Stimulated activated CD8-positive, alpha-beta memory T cell treated with anti-CD3 and anti-CD28 coated beads, Interleukin-4, amount 100 ng/mL, for 24 hours (primary cell): ENCODE results near the gene ZBTB20.

Experiments
- DNase-seq: peaks from one replicate; pipeline ENCODE4 v3.0.0-alpha.2; 2020; ENCODE audit warnings: low read depth

The ZBTB20 gene

DNA sequence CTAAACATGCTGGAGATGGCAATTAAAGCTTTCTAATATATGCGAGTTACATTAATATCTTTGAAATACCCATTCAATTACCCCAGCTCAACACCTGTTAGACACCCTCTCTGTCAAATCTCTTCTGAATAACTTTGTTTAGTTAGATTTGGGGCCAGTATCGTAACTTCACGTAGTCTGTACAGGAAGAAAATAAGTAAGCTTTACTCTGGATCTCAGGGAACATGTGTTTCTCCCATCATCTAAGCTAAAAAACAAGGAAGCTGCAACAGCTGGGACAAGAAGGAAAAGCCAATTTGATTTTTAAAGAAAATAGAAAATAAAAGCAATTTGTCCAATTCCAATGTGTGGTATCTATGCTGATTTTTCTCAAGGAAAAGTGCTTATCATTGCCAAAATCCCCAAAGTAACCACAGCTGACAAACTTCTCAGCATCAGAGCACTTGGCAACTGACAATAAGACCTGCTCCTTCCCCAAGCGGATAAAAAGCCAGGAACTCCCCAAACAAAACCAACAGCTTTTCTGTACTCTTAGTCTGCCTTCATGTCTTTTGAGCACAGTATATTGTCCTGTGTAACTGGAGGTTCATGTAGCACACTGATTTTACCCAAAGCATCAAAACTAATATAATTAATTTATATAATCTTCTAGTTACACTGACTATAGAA lies 279.1 kb downstream of the ZBTB20 start:
- no peak for DNase-seq

DNA sequence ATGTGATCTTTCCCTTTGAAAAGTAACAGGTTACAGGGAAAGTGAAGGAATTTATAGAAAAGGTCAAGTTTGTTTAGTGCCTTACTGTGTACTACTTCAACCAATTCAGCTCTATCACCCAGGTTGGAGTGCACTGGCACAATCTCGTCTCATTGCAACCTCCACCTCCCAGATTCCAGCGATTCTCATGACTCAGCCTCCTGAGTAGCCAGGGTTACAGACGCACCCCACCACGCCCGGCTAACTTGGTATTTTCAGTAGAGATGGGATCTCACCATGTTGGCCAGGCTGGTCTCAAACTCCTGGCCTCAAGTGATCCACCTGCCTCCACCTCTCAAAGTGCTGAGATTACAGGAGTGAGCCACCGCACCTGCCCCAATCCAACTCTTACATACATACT lies 279.7 kb downstream of the ZBTB20 start:
- no peak for DNase-seq

GRCh38 chr3:114866430-114866829 lies 280.7 kb downstream of the ZBTB20 start:
- no peak for DNase-seq

DNA sequence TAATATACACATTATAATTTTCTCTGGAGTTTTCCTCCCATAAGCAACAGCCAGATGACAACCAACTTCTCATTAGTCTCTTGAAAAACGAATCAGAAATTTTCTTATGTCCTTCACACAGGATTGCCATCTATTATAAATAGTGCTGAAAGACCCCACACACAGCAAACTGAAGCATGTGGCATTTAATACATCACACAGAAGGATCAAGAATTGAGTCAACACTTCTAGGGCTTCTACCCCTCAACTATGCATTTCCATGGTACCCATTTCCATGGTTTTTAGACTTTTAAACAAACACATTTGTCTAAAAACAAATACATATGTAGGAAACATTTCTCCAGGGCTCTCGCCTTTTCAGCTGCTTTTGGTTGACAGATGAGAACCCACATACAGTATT lies 282.1 kb downstream of the ZBTB20 start:
- DNase-seq: no peak

GRCh38 chr3:114863848-114864247 lies 283.2 kb downstream of the ZBTB20 start:
- DNase-seq: no peak

DNA sequence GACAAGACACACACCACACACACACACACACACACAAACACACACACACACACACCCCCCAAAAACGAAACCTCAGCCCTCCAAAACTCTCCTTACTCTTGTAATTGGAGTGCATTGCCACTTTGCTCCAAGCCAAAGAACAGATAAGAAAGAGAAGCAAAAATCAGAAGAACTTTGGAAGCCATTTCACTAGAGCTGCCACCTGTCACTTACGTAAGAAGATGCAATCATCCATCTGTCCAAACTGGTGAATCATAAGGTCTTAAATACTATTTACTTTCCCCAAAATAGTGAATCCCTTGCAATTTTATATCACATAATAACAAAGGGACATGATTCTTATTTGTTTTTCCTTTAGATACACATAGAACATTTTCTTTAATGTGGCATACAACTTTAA lies 285.4 kb downstream of the ZBTB20 start:
- no peak for DNase-seq

DNA sequence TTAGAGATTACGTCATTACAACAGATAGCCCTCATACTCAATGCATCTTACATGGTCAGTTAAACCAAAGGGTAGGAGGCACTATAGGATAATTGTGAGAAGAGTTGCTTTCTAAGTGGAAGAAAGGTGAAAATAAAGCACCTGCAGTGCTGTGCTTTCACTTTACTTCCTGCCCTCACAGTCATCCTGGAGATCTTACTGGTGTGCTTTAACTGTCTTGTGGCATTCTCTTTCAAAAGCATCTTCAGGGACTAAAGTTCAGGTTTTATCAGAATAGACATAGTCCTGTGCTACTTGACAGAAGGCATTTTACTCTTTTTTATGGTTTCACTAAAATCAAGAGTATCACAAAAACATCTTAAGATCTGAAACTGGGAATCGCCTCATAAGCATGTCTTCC lies 286.6 kb downstream of the ZBTB20 start:
- DNase-seq: no peak

DNA sequence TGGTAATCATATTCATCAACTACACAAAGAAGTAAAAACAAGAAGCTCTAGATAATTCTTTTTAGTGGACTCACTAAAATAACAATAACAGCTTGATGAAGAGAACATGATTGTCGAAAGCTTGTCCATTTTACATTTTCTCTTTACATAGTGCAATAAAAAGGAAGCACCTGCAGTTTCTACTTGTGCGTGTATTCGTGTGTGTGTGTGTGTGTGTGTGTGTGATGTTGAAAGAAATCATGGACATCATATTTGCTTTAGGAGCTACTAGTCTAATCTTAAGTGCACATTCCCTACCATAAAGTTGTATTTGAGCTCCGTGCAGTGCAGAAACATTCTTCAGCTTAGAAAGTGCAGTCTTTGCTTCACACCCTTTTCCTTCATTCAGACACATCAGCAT lies 288.8 kb downstream of the ZBTB20 start:
- DNase-seq: no peak

DNA sequence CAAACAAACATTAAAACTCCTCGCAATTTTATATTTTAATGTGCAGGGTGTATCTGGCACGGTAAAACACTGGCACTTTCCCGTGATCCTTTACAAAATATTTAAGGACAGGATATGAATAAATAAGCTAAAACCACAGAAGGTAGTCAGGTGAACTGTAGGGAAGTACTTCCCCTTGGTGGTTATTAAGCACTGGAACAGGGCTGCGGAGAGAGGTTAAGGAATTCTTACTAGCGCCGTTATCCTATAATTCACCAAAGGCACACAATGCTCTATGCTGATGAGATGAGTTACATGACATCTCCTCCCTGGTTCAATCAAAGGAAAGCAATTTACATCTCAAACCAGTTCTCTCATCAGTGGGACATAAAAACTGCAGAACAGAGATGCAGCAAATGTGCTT lies 289.8 kb downstream of the ZBTB20 start:
- DNase-seq: no peak

DNA sequence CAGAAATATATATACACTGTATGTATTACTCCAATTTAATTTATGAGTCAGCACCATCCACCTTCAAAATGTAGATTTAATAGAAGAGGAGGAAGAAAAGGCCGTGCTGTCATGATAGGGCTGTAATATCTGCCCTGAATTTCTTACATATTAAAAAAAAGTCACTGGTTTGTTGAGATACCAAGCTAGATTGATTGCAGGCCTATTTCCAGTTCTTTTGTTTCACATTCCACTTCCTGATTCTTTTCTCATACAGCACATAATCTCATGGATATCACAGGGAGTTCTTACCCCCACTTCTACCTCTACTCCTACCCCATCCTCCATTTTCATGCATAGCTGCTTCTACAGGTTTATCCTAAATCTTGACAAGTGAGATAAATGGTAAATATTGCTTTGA lies 290.3 kb downstream of the ZBTB20 start:
- no peak for DNase-seq

DNA sequence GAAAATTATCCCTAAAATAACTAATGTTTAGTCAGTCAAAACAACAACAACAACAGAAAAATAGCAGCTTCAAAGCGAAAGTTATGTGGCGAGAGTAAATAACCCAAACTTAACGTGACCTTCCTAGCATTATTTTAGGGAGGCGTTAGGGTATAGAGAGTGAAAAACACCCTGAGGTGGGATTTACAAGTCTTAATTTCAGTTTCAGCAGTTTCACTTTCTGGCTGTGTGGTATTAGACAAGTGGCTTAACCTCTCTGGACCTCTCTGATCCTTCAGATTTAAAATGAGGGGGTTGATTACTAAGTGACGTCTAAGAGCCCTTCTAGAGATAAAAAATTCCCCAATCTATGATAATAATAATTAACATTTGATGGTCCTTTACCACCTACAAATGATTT lies 291.2 kb downstream of the ZBTB20 start:
- no peak for DNase-seq

- no peak for DNase-seq
Observed at GRCh38 chr3:114852966-114853365, 294.1 kb downstream of the ZBTB20 start.

DNA sequence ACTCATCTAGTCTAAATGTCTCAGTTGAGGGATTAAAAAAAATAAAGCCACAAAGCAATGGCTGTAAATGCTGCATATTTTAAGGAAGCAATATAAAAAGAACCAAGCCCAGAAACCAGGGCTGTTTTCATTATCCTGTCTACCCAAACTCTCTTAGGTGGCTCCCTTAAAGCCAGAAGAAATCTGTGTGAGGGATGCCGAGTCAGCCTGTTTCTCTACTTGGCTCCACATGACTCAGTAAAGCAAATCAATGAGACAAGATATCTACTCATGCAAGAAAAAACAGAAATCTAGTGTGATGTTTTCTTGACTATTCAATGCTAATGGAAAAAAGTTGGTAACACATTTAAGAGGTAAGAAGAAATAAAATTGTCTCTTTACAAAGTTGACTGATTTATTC lies 296.2 kb downstream of the ZBTB20 start:
- DNase-seq: no peak

DNA sequence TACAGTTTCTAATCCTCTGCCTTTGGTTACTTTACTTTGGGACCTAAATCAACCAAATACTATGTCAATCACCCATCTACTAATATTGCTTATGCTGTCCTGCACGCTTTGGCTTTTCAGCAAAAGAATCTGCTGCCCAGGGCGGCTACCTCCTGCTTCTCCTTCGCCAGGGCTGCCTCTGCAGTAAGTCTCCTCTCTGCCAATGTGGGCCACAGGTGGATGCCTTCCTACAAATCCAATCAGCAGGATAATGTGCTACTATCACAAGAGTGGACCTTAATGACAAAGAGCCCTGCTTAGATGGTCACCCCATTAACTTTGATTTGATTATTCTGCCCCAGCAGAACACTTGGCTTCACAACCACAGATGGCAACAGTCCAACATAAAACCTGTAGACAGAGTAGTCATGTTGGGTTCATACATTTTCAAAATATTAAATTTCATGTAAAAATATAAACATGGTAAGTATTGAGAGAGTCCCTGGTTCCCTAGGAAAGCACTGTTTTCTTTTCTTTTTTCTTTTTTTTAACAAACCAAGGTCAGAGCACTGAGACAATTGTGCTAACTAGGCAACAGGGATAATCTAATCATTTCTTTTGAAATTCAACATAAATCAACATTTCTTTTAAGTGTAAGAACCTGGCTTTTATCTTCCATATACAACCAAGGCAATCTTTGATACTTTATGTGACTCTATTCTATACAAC lies 298.3 kb downstream of the ZBTB20 start:
- no peak for DNase-seq

DNA sequence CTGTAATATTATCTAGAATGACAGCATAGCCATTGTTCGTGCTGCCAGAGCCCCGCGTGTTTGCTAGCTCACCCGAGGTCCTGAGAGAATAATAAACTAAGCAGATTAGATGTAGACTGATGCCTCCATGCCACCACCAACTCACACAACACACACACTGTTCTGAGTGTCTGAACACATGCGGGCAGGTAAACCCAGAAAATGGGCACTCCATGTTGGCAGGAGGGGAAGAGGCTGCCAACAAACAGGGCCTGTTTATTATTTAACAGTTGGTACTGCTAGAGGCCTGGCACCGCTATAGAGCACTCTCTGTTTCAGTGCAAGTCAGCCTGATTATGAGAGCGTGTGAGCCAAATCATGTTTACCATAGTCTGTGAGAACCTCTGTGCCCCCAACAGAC lies 299.0 kb downstream of the ZBTB20 start:
- no peak for DNase-seq

- no peak for DNase-seq
Observed at GRCh38 chr3:114847564-114847963, 299.5 kb downstream of the ZBTB20 start.

- DNase-seq: no peak
Observed at GRCh38 chr3:114846779-114847178, 300.3 kb downstream of the ZBTB20 start.

GRCh38 chr3:114846252-114846651 lies 300.8 kb downstream of the ZBTB20 start:
- DNase-seq: no peak

GRCh38 chr3:114841515-114841914 lies 305.6 kb downstream of the ZBTB20 start:
- DNase-seq: no peak

- no peak for DNase-seq
Observed at GRCh38 chr3:114839476-114839875, 307.6 kb downstream of the ZBTB20 start.

DNA sequence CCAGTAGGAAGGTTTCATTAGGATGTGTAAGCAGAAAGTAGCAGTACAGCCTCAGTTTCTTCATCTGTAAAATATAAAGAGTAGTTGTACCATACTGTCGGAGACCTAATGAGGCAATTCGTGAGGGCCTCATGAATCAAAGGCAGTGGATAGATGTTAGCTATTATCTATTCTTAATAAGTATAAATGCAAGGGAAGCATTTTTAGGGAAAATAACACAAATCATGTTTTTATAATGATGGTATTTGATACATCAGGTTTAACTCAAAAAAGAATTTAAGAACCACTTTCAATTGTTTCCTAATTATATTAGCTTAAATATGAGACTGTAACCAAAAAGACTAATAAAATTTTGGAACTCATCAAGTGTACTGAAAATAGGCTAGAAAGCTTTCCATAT lies 309.1 kb downstream of the ZBTB20 start:
- no peak for DNase-seq

DNA sequence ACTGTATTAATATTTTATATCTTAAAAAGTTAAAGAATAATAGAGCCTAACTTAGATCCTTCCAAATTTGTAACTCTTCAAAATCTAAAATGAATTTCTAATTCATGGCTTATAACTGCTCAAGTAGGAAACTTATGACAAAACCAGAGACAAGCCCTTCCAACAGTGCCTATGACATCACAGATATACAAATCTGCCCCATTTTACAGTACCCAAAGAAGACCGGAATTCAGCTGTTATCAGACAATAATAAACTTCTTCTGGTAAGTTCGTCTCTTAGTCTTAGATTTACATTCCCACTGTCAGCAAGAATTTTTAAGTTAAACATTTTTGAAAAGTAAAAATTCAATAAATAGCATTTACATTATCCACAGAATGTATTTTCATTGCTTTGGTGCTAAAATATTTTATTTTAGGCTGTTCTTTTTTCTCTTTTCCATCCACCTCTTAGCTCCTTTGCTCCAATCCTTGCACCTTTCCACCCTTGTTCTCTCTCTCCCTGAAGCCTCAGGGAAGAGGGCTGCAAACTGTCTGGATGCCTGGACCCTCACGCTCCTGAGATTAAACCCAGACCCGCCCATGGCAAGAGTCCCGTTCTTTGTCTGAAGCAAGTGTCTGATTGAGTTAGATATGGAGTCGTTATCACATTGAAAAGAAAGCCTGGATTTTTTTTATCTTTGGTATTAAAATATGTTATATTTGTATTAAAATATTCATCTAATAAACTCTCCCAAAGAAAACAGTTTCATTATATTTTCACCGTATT lies 312.7 kb downstream of the ZBTB20 start:
- DNase-seq: no peak

GRCh38 chr3:114831861-114832260 lies 315.2 kb downstream of the ZBTB20 start:
- DNase-seq: no peak
